HepG2 (cell line): ENCODE measurements around the gene ESPN. TPM values are rescaled to one million over a fixed set of nuclear protein-coding genes. Genes with fewer than 3 reads are reported as not detected.

Source experiments
- ARNTL ChIP-seq: sonication (generic); formaldehyde crosslinking; IDR thresholded peaks from 2 replicates; pipeline ENCODE4 v1.4.0; 2020; ENCODE audit warnings: mild to moderate bottlenecking, missing genetic modification reagents
- ATF7-NPFF ChIP-seq: sonication (generic); formaldehyde crosslinking; IDR thresholded peaks from 2 replicates; pipeline ENCODE4 v1.8.1; 2023; ENCODE audit warnings: mild to moderate bottlenecking, low read depth, missing genetic modification reagents, moderate library complexity
- BCL3 ChIP-seq: sonication (generic); formaldehyde crosslinking; IDR thresholded peaks from 2 replicates; pipeline ENCODE4 v1.5.1; 2020; ENCODE audit warnings: mild to moderate bottlenecking, missing genetic modification reagents, moderate library complexity
- E2F5 ChIP-seq: sonication (generic); formaldehyde crosslinking; conservative IDR thresholded peaks from 2 replicates; pipeline ENCODE4 v1.4.0; 2020; ENCODE audit warnings: missing genetic modification reagents
- HIC2 ChIP-seq: sonication (generic); formaldehyde crosslinking; IDR thresholded peaks from 2 replicates; pipeline ENCODE4 v1.9.0; 2022; ENCODE audit warnings: low read depth, missing genetic modification reagents
- IRF9 ChIP-seq: sonication (generic); formaldehyde crosslinking; IDR thresholded peaks from 2 replicates; pipeline ENCODE4 v1.8.0; 2022; ENCODE audit warnings: missing genetic modification reagents, mild to moderate bottlenecking, borderline replicate concordance
- MAFF ChIP-seq: IDR thresholded peaks from 2 replicates; pipeline ENCODE4 v1.6.1; 2011; ENCODE audit warnings: low read depth, low read length, improper control_type of control experiment
- MAX ChIP-seq: IDR thresholded peaks from 2 replicates; pipeline ENCODE4 v1.6.1; 2012; ENCODE audit warnings: inconsistent platforms
- NFKBIZ ChIP-seq: IDR thresholded peaks from 2 replicates; pipeline ENCODE4 v1.6.1; 2018; ENCODE audit warnings: missing genetic modification reagents, missing compliant biosample characterization
- SCMH1 ChIP-seq: sonication (generic); formaldehyde crosslinking; IDR thresholded peaks from 2 replicates; pipeline ENCODE4 v1.9.0; 2021; ENCODE audit warnings: missing genetic modification reagents, mild to moderate bottlenecking, borderline replicate concordance
- SYNCRIP ChIP-seq: fragments of 200-400 bp; formaldehyde crosslinking; IDR thresholded peaks from 2 replicates; pipeline ENCODE4 v1.6.1; 2018; ENCODE audit warnings: mild to moderate bottlenecking, low read depth, low read length; ENCODE audit not compliant: insufficient read depth
- TBX2 ChIP-seq: sonication (generic); formaldehyde crosslinking; IDR thresholded peaks from 2 replicates; pipeline ENCODE4 v1.5.0; 2020; ENCODE audit warnings: missing genetic modification reagents, mild to moderate bottlenecking, borderline replicate concordance
- ZBED4 ChIP-seq: sonication (generic); formaldehyde crosslinking; IDR thresholded peaks from 2 replicates; pipeline ENCODE4 v1.4.0; 2020; ENCODE audit warnings: missing genetic modification reagents, borderline replicate concordance
- ZC3H13 ChIP-seq: sonication (generic); formaldehyde crosslinking; IDR thresholded peaks from 2 replicates; pipeline ENCODE4 v1.8.1; 2023; ENCODE audit warnings: mild to moderate bottlenecking, missing genetic modification reagents, moderate library complexity
- ZNF121 ChIP-seq: sonication (generic); formaldehyde crosslinking; IDR thresholded peaks from 2 replicates; pipeline ENCODE4 v1.5.0; 2020; ENCODE audit warnings: mild to moderate bottlenecking, missing genetic modification reagents
- ZNF17 ChIP-seq: sonication (generic); formaldehyde crosslinking; IDR thresholded peaks from 2 replicates; pipeline ENCODE4 v1.5.0; 2020; ENCODE audit warnings: mild to moderate bottlenecking, missing genetic modification reagents
- ZNF33B ChIP-seq: sonication (generic); formaldehyde crosslinking; IDR thresholded peaks from 2 replicates; pipeline ENCODE4 v1.5.1; 2020; ENCODE audit warnings: mild to moderate bottlenecking, missing genetic modification reagents
- ZNF484 ChIP-seq: sonication (generic); formaldehyde crosslinking; IDR thresholded peaks from 2 replicates; pipeline ENCODE4 v1.5.1; 2020; ENCODE audit warnings: mild to moderate bottlenecking, low read depth, missing genetic modification reagents, borderline replicate concordance
- ZNF703 ChIP-seq: sonication (generic); formaldehyde crosslinking; IDR thresholded peaks from 2 replicates; pipeline ENCODE4 v1.5.1; 2020; ENCODE audit warnings: missing genetic modification reagents, mild to moderate bottlenecking, moderate library complexity, borderline replicate concordance
- polyA plus RNA-seq, 8 experiments: library from polyadenylated mRNA; depleted of rRNA in 3 of 8; stranded (reverse) in 7 of 8; unstranded in 1 of 8; fragments of >200 nt; fragmentation: Illumina TruSeq in 4 of 8; extraction: Trizol in 4 of 8; gene quantifications; 2 replicates each; pipeline versions ENCODE4 v1.2.1 to v1.2.3, GENCODE V29; 2011 to 2016; ENCODE audit warnings: low read depth in 4 of 8, missing spikeins in 1 of 8, mixed read lengths in 1 of 8; ENCODE audit not compliant: insufficient read depth in 1 of 8
- total RNA-seq, 5 experiments: library from RNA; depleted of rRNA; stranded (reverse); fragments of >200 nt; fragmentation: Illumina TruSeq; extraction: Trizol; gene quantifications; 2 replicates each; pipeline ENCODE4 v1.2.3, GENCODE V29; 2016; ENCODE audit warnings: low read depth in 1 of 5

ESPN gene
- total and polyA plus RNA-seq, 2 of the 13 experiments (the other 11 are each of a cell fraction or from before 2014, with no cell fraction given) = 48.6 to 54.2 TPM

GRCh38 chr1:6393400-6394187, 31.0 kb upstream of the ESPN start, which contains the start of gene ACOT7 (continued):
- TF ChIP-seq E2F5 (CRISPR knock-in tag) (0 out of 2 replicates have a peak, but pooled peaks have one; percentile 13), SCMH1 (no peak), BCL3 (CRISPR knock-in tag) (peak; percentile 59; the same call in 1 of the 2 replicates), ZNF121 (CRISPR knock-in tag) (no peak), NFKBIZ (CRISPR knock-in tag) (no peak), ZC3H13 (CRISPR knock-in tag) (0 out of 2 replicates have a peak, but pooled peaks have one; percentile 26), SYNCRIP (no peak), TBX2 (CRISPR knock-in tag) (peak; percentile 27; the same call in 1 of the 2 replicates), ATF7-NPFF (peak; percentile 71; the same call in 1 of the 2 replicates), IRF9 (peak; percentile 77; the same call in 1 of the 2 replicates), ARNTL (0 out of 2 replicates have a peak, but pooled peaks have one; percentile 36), HIC2 (CRISPR knock-in tag) (no peak), ZNF17 (no peak), ZNF33B (no peak), ZNF703 (CRISPR knock-in tag) (0 out of 2 replicates have a peak, but pooled peaks have one; percentile 18), ZNF484 (CRISPR knock-in tag) (no peak), ZBED4 (CRISPR knock-in tag) (no peak), MAFF (no peak), MAX (peak; percentile 81)
